HG02852 (cell line): ENCODE data around the gene FAM120A.

Experiments
- ATAC-seq: cut with Tn5 transposase; IDR thresholded peaks from one replicate; pipeline ENCODE4 v1.9.1; 2021; ENCODE audit warnings: mild to moderate bottlenecking, moderate library complexity; ENCODE audit not compliant: unreplicated experiment

The FAM120A gene

DNA sequence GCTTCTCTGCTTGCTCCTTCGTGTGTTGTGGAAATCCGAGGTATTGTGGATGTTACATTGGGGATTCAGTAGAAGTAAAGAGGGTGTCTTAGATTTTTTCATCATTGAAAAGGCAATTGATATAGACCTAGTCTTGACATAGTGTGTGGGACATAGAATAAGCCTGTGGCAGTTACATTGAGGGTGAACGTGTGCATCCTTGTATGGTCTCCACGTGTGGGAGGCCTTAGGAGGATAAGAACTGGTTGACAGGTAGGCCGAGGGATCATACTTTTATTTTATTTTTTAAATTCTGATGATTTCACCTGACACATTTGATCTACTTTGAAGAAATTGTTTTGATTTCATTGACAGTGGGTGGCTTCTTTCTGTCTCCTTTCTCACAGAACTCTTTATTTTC lies 18.9 kb downstream of the FAM120A start:
- no peak for ATAC-seq

DNA sequence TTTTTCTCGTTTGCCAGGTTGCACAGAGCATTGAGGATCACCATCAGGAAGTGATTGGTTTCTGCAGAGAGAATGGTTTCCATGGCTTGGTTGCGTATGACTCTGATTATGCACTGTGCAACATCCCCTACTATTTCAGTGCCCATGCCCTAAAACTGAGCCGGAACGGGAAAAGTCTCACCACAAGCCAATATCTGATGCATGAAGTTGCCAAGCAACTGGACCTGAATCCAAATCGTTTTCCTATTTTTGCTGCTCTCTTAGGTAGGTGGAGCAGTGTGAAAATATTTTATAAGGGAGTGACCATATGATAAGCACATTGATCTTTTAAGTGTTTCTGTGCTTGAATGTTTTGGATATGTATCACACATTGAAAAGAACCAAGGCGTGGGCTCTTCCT lies 19.6 kb downstream of the FAM120A start:
- ATAC-seq, result no peak

DNA sequence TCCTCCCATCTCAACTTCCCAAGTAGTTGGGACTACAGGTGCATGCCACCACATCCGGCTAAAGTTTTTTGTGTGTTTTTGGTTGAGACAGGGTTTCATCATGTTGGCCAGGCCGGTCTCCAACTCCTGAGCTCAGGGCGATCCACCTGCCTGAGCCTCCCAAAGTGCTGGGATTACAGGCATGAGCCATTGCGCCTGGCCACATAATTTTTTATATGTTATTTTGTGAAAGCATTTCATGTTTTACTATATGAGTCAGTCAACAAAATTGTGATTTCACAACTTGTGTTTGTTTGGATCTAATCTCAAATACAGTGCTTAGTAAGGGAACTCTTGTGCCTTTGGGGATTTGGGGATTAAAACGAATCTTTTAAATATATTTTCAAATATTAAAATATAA lies 21.9 kb downstream of the FAM120A start:
- no peak for ATAC-seq

DNA sequence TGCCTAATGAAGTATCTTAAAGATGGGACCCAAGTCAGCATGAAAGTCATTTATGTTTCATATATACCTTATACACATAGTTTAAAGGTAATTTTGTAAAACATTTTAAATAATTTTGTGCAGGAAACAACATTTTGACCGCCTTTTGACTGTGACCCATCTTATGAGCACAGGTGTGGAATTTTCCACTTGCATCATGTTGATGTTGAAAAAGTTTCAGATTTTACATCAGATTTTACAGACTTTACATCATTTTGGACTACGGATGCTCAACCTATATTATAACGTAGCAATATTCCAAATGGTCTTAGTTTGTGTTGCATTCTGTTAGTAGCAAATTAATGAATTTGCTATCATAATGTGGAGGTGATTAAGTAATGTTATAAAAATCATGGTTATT lies 23.6 kb downstream of the FAM120A start:
- ATAC-seq, result no peak

DNA sequence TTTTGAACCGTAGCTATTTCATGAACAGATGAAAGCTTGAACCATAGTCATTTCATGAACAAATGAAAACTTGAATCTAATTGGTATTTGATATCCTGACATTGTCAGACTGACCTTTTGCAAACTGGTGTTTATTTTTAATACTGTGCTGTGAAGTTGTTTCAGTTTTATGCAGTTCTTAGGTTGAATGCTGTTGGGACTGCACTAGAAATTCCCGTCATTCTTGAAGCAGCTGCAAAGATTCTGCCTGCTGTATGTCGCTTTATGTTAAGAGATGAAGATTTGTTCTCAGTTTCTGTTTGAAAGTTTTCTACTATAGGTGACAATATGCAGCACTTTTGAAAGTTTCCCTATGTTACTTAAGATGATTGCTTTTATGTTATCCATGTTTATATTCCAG lies 24.4 kb downstream of the FAM120A start:
- no peak for ATAC-seq

DNA sequence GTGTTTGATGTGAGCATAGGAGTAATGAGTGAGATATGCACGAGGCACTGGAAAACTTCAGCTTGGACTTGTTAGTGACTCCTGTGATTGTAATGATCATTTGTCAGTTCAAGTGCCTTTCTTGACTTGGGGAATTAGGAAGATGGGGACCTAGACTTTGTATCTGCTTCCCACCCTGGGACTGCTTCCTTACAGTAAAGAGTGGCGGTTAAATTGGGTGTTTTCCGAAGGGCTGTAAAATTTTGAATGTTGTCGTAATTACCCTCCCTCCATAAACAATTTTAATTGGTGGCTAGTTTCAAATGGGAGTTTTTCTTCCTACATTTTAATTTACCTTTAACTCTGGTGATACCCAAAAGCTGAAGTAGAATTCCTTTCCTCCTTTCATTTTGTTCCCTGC lies 25.4 kb downstream of the FAM120A start:
- ATAC-seq, result no peak

DNA sequence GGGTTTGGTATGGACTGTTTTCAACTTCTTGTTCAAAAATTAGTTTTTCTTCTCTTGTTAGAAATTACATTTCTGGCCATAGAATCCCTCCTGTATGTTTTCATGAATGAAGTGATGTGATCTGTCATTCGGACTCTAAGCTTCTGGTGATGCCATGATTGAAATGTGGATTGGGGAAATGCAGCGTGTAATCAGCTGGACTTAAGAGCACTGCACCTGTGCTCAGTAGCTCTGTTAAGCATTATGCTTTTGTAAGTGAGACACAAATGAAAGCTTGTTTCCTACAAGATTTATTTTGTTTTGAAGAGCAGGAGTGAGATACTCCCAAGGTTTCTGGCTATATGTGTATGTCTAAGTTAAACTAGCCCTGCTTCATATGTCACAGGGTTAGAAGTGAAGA lies 25.9 kb downstream of the FAM120A start:
- no peak for ATAC-seq

DNA sequence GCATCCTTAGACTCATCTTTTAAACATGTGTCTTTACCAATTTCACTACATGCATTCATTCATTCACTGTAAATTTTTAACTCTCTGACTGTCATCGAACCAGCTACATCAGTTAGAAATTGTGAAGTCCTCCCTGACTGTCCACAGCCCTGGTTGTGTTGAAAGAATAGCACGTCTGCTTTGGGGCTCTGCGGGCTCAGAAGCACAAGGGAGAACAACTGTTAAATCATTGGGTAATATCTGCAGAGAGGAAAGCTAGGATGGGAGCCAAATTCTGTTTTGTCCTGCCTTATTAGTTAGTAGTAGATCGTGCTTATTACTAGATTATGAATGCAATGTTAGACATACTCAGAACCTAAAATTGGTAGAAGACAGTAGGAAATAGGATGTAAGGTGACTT lies 28.2 kb downstream of the FAM120A start:
- no peak for ATAC-seq

DNA sequence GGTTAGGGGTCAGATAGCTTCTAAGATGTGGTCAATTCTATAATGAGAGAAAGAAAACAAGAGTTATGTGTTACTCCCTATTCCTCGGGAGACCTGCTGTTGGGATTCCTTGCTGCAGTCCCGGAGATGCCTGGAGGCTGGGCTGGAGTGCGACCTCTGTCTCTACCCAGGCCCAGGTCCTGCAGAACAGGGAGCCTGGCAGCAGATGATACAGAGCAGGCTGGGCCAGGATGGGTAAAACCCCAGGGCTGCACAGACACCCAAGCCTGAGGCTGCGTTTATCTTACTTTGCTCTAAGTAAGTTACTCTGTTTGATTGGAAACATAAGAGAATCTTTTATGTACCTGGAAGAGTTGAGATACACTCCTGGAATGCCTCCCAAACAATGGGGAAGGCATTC lies 28.8 kb downstream of the FAM120A start:
- ATAC-seq, result no peak

DNA sequence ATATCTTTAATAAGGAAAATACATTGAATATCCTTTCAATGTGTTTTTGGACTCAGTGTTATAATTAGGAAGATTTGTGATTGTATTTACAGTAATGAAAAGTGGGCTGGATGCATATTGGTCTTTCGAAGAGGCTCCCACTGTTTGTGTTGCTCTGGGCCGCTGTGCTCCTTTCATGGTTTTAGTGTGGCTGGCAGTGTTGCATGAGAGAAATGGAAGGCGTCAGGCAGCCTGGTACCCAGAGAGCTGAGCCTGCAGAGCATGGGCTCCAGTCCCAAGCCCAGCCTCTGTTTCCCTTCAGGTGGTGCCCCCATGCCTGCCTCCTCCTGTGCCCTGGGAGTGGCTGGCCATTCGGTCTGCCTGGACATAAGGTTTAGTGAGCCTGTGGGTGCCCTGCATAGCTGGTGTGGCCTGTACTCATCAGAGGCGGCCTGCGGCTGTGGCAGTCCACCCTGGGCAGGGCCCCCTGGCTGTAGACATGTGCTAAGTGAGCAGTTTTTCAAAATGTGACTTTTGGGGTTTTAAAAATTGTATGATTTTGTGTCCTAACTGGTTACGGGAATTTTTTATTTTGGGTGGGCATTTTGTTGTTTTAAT lies 29.3 kb downstream of the FAM120A start:
- no peak for ATAC-seq

DNA sequence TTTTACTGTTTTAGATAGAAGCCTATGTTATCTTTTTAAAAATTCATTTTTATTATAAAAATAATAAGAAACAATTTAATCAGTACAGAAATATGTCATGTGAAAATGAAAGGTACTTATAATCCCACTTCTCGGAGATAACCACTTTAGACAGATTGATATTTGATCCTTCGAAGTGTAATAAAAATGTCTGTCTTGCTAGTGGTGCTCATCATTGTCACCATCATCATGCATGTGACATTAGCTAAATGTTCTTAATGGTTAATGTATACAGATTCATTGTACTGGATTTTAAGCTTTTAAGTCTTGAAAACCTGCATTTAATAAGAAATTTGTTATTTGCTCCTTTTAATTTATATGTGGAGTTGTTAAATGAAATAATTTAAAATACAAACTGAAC lies 32.0 kb downstream of the FAM120A start:
- no peak for ATAC-seq

DNA sequence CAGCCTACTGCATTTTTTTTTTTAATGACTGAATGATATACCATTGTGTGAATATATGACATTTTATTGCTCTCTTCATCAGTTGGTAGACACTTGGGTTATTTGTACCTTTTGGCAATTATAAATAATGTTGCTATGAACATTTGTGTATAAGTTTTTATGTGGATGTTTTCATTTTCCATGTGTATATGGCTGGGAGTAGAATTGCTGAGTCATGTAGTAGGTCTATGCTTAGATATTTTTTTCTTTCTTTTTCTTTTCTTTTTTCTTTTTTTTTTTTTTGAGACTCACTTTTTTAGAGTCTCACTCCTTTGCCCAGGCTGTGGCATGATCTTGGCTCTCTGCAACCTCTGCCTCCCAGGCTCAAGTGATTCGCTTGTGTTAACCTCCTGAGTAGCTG lies 34.8 kb downstream of the FAM120A start:
- no peak for ATAC-seq

DNA sequence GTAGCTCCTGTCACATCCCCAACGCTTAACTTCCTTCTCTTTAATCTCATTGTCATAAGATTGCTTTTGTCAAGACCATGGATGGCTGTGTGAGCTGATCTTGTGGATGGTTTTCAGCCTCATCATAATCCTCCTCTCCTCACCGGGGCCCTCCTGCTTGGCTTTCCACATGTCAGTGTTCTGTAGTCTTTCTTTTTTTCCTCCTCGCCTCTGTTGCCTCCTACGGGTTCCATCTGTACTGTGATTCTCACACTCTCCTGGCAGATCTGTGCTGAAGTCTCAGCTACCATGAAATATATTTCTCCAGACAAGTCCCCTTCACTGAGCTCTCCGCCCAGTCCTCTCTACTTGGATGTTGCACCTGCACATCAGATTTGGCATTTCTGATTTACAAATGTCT lies 36.8 kb downstream of the FAM120A start:
- no peak for ATAC-seq

DNA sequence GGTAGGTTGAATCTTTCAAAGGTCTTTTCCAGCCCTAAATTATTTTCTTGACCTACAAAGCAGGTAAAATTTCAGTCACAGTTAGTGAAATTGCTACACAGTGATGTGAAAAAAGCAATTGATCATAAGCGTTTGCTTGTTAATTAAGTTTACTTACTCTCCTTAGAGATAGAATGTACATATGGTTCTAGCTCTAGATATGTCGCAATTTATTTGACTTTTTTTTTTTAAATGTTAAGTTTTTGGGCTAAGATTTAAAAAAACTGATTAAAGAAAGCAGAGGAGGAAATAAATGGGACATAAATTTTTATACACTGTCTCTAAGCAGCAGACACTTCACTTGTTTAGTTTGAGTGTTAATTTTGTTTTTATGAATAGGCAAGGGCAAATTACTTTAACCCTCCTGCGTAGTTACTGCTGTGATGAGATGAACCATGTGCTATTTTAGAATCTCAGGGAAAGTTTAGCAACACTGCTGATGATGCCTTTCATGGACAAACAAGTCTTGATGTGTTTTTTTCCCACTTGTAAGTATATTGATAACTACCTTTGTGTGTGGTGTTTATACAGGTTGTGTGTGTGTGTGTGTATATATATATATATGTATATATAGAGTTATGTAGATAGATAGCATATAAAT lies 40.2 kb downstream of the FAM120A start:
- ATAC-seq, result no peak

DNA sequence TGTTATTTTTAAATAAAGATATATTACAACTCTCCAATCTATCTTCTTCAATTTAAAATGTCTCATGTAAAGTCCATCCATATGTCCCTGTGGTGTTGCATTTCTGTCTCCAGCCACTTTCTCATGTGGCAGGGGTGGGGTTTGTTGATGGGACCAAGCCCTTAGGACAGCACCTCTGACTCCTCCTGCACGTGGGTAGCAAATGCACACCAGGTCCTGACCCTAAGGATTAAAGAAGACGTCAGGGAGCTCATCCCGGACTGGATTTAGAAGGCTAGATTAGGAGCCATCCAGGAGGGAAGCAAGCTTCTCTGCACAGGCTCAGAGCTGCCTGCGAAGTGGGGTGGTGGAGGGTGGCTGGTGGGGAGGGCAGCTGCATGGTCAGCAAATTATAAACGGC lies 40.8 kb downstream of the FAM120A start:
- ATAC-seq, result no peak

DNA sequence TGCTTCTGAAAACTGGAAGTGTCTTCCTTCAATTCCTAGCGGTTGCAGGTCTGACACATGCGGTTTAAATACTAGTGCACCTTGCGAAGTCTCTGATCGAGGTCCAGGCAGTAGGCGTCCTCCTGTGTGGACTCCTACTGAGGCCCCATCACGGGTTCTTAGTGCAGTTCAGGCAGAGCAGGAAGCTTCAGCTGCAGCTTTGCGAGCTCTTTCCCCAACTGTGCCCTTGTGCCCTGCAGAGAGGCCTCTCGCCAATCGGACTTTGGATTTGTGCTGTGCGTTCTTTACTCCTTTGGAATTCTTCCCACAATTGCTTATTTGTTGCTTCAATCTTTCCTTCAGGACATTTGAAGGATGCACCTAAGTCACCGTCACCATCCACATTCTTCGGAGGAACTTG lies 42.5 kb downstream of the FAM120A start:
- ATAC-seq, result no peak

DNA sequence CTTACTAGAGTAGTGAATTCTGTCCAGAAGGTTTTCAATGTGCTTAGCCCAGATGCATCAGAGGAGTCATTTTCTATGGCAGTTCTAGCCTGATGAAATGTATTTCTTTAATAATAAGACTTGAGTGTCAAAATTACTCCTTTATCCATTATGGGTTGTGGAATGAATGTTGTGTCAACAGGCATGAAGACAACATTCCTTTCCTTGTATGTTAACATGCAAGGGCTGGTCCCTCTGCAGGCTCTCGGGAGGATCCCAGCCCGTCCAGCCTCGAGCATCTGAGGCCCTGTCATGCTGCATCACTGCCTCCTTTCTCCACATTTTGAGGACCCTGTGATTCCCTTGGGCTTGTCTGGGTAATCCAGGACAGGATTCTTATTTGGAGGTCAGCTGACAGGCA lies 44.8 kb downstream of the FAM120A start:
- no peak for ATAC-seq

DNA sequence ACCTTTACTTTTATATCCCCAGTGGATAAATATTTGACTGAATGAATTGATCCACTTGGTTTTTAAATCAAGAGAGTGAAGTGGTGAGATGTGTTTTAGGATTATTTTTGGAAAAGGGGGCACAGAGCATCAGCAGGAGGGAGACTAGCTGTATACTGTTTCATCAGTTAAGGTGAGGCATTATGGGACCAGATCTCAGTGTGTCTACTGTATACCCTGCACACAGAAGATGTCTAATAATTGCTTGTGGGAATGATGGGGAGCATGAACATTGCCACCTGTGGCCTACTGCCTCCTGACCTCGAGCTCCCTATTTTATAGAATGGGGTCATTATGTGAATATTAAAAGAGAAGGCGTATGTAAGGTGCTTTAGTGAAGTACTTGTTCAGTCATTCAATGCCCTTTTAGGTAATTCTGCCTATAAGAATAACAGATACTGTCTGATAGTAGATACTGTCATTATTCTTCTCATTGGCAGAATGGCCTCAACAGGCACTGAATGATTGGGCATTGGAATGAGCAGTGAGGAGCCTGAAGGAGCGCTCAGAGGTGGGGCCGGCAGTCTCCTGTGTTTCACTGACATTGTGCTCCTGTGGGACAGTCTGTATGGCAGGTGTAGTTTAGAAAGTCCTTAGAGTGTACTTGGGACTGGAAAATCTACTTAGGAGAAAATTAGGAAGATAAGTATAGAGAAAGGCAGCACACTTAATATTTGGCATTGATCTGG lies 49.2 kb downstream of the FAM120A start:
- no peak for ATAC-seq

DNA sequence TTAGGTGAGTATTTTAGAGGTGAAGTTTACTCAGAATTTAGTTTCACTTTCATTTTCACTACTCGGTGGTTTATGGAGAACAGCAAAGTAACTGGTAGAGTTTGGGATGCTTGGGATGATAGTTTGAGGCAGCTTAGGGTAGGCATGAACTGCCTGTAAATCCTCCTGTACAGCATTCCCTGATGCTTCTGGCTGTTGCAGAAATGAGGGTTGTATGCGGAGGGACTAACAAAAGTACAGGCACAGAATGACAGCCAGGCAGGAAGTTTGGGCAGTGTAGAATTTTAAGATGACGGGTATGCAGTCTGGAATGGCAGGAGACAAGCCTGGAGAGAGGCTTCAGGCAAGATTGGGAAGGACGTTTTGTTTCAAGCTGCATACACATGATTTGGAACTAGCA lies 49.9 kb downstream of the FAM120A start:
- ATAC-seq, result no peak

DNA sequence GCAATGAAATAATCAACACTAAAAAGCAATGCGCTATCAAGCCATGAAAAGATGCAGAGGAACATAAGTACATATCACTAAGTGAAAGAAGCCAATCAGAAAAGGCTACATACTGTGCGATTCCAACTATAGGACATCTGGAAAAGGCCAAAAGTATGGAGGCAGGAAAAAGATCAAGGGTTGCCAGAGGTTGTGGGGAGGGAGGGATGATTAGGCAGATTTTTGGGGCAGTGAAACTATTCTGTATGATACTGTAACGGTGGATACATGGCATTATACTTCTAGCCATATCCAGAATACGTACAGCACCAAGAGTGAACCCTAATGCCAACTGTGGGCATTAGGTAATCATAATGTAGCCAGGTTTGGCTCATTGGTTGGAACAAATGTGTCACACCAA lies 51.9 kb downstream of the FAM120A start:
- no peak for ATAC-seq

DNA sequence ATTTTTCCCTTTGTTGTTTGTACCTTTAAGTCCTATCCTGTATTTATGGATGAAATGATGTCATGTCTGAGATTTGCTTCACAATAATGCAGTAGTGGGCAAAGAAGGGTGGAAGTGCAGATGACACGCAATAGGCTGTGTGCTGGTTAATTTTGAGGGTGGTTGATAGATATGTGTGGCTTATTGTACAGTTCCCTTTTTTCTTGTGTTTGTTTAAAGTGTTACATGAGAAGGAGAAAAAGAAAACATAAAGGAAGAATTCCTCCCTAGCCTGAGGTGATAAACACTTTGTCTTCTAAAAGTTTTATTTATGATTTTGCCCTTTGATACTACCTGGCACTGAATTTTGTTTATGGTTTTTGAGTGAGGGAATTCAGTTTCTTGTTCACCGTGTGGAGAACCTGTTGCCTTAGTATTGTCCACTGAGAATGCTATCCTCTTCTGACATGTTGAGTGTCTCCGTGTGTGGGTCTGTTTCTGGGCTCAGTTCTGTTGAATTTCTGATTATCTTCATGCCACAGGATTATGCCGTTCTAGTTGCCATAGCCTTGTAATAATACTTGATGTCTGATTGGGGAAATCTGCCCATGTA lies 54.2 kb downstream of the FAM120A start:
- no peak for ATAC-seq

DNA sequence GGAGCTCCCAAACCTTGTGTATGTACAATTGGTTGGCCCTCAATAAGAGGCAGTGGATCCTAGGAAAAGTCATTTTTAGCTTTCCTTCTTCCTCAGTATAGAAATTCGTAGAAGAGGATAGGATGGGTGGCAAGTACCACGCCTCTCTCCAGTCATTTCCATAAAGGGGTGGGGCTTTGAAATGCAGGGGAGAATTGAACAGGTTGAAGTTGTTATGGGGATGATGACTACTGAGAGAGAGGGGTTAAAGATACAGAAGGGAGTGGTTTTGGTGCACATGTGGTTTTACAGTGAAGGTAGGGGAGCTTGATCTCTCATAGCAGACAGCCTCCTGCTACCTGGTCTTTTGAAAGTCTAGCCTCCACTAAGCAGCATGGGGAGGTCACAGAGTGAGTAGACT lies 56.3 kb downstream of the FAM120A start:
- ATAC-seq, result no peak
